PFSK-1 (cell line): ENCODE results near the gene ELMO1.

ENCODE experiments used
- POLR2AphosphoS5 ChIP-seq: IDR thresholded peaks from 2 replicates; pipeline ENCODE4 v1.6.1; 2012; ENCODE audit warnings: low read depth, mild to moderate bottlenecking, control low read depth, low read length, moderate library complexity
- REST ChIP-seq, 2 experiments: IDR thresholded peaks; 2 replicates each; pipeline versions ENCODE4 v1.6.1 to v1.8.0; 2011 to 2012; ENCODE audit warnings: low read depth in 2 of 2, low read length in 2 of 2, control low read depth in 1 of 2, inconsistent platforms in 1 of 2, mild to moderate bottlenecking in 1 of 2, moderate library complexity in 1 of 2; ENCODE audit not compliant: insufficient read depth in 1 of 2
- SIN3A ChIP-seq: IDR thresholded peaks from 2 replicates; pipeline ENCODE4 v1.6.1; 2012; ENCODE audit warnings: mild to moderate bottlenecking, low read length, moderate library complexity, borderline replicate concordance; ENCODE audit not compliant: insufficient read depth
- TAF1 ChIP-seq: IDR thresholded peaks from 2 replicates; pipeline ENCODE4 v1.6.1; 2012; ENCODE audit warnings: low read length, control low read depth, borderline replicate concordance; ENCODE audit not compliant: insufficient read depth

- TF ChIP-seq SIN3A (no peak), TAF1 (no peak), POLR2AphosphoS5 (no peak), REST (IDR thresholded peaks at IDR 0.05; ENCODE audit: insufficient read depth in 1 of 2, low read depth in 2 of 2, low read length in 2 of 2) (no peak)
These were observed 121.4 kb downstream of the ELMO1 start for GRCh38 chr7:37327288-37327687.
